GM13977 (cell line): Measurements from ENCODE around the gene TMF1.

Source experiments
- DNase-seq: peaks from one replicate; pipeline ENCODE4 v3.0.0; 2012; ENCODE audit warnings: low spot score
- CTCF ChIP-seq: IDR thresholded peaks from 2 replicates; pipeline ENCODE4 v1.5.1; 2012; ENCODE audit warnings: mild to moderate bottlenecking, control low read depth; ENCODE audit not compliant: insufficient read depth; ENCODE audit errors: extremely low read depth, missing control alignments
- in situ Hi-C: fragments of 300-500 bp; cut with MboI; formaldehyde crosslinking; loops from one replicate; pipeline ENCODE4 v1.12.0; 2022; ENCODE audit warnings: low sequenced_read_pairs, low pct_unique_long_range_greater_than_20kb, mixed read lengths, inconsistent platforms; ENCODE audit not compliant: unreplicated experiment

TMF1 gene

GRCh38 chr3:69085168-69085832 lies 33.2 kb upstream of the TMF1 start:
- no peak for DNase-seq
- no peak for TF ChIP-seq CTCF
- in situ Hi-C loops = no loop called here

GRCh38 chr3:69084326-69085167 lies 32.4 kb upstream of the TMF1 start, which contains the start of gene ARL6IP5:
TSS of gene ARL6IP5 (plus strand) at chr3:69084937. CDS start at chr3:69085048, 111 bp downstream.
- no peak for TF ChIP-seq CTCF
- in situ Hi-C loops = no loop called here
- DNase-seq = peak; percentile 79

GRCh38 chr3:69082805-69083204 lies 30.7 kb upstream of the TMF1 start:
- peak; percentile 58 for DNase-seq
- no peak for TF ChIP-seq CTCF
- in situ Hi-C loops = no loop called here

GRCh38 chr3:69082361-69082760 lies 30.2 kb upstream of the TMF1 start:
- in situ Hi-C loops = no loop called here
- no peak for DNase-seq
- TF ChIP-seq CTCF = no peak

GRCh38 chr3:69081583-69082262 lies 29.6 kb upstream of the TMF1 start:
- in situ Hi-C loops = no loop called here
- TF ChIP-seq CTCF = no peak
- DNase-seq = no peak

- peak; percentile 85 for DNase-seq
- TF ChIP-seq CTCF = no peak
- in situ Hi-C loops = no loop called here
Measured at GRCh38 chr3:69080233-69080920, 28.2 kb upstream of the TMF1 start, which contains the start of gene UBA3. TSS of gene UBA3 (minus strand) at chr3:69080365. CDS start at chr3:69080353, 12 bp downstream.
